ENCODE measurements around the gene WDR38.

GRCh38 chr9:124877021-124877782 is 23.9 kb downstream of the WDR38 start:
- TF ChIP-seq POLR2A (IDR thresholded peaks at IDR 0.05; ENCODE audit: low read length) (no peak), GATA1 (IDR thresholded peaks at IDR 0.05; ENCODE audit: low read depth, low read length) (no peak)

Measured in erythroblast (primary cell).